Stomach (tissue), 9 donors: Measurements from ENCODE around the gene CXCL14. TPM values are rescaled to one million over a fixed set of nuclear protein-coding genes. Genes with fewer than 3 reads are reported as not detected.

Source experiments
- DNase-seq, 2 donors: peaks; one replicate each; pipeline versions ENCODE4 v3.0.0 to v3.0.0-alpha.2; 2013 to 2019
- H3K27ac ChIP-seq, 5 donors: fragments of 200-600 bp in 4 of 5; sonication (generic) in 4 of 5; one replicate each; pipeline ENCODE4 v1.5.1; 2013 to 2019; ENCODE audit warnings: mild to moderate bottlenecking in 1 of 5, moderate library complexity in 1 of 5
- H3K27me3 ChIP-seq, 3 donors: fragments of 200-600 bp; sonication (generic); one replicate each; pipeline ENCODE4 v1.5.1; 2017 to 2019; ENCODE audit warnings: mixed run types in 1 of 3
- H3K36me3 ChIP-seq, 4 donors: fragments of 200-600 bp; sonication (generic); 1 replicate in 3 of 4; 2 replicates in 1 of 4; pipeline ENCODE4 v1.5.1; 2016 to 2019
- H3K4me1 ChIP-seq, 4 donors: fragments of 200-600 bp; sonication (generic); one replicate each; pipeline ENCODE4 v1.5.1; 2016 to 2019
- H3K4me3 ChIP-seq, 4 donors: fragments of 200-600 bp; sonication (generic) in 3 of 4; one replicate each; pipeline ENCODE4 v1.5.1; 2016 to 2019; ENCODE audit warnings: mild to moderate bottlenecking in 1 of 4
- H3K9me3 ChIP-seq, 4 donors: fragments of 200-600 bp; sonication (generic); one replicate each; pipeline ENCODE4 v1.5.1; 2016 to 2019
- EP300 ChIP-seq: sonication (generic); formaldehyde crosslinking; IDR thresholded peaks from one replicate; pipeline ENCODE4 v1.6.1; 2017; ENCODE audit warnings: antibody characterized with exemption
- POLR2A ChIP-seq, 4 donors: fragments of 450-650 bp; IDR thresholded peaks; one replicate each; pipeline ENCODE4 v1.6.1; 2016; ENCODE audit warnings: antibody characterized with exemption in 4 of 4, control low read depth in 2 of 4, mild to moderate bottlenecking in 1 of 4, moderate library complexity in 1 of 4
- POLR2AphosphoS5 ChIP-seq, 3 donors: sonication (generic); formaldehyde crosslinking; IDR thresholded peaks; one replicate each; pipeline ENCODE4 v1.6.1; 2016; ENCODE audit warnings: antibody characterized with exemption in 3 of 3
- WGBS, 5 donors: extraction: QIAGEN DNeasy Blood & Tissue Kit in 3 of 5; methylation state at CpG; one replicate each; pipeline versions ENCODE4 v1.1.5 to v1.1.7; 2013 to 2018; 5-methylcytosine and 5-hydroxymethylcytosine counted together
- intact Hi-C: fragments of 100-400 bp; cut with DNase I; formaldehyde crosslinking; loops from one replicate; pipeline ENCODE4 v1.15.1; 2023; ENCODE audit warnings: low total_unique reads
- polyA plus RNA-seq, 3 donors: library from polyadenylated mRNA; stranded (reverse); fragments of 200-250 nt; gene quantifications; one replicate each; pipeline ENCODE4 v1.2.3, GENCODE V29; 2013
- total RNA-seq, 5 donors: library from RNA; depleted of rRNA; stranded (reverse); fragments of >200 nt; gene quantifications; one replicate each; pipeline versions ENCODE4 v1.1.0 to v1.2.3, GENCODE V29; 2014 to 2016
- TF ChIP-seq, protein P1 (sequence below), 7 experiments: fragments of 450-650 bp in 4 of 7; fragments of 200-600 bp in 3 of 7; sonication (generic) in 3 of 7; IDR thresholded peaks; one replicate each; pipeline ENCODE4 v1.5.1; 2016 to 2019; ENCODE audit warnings: antibody characterized with exemption in 7 of 7, control low read depth in 2 of 7, mild to moderate bottlenecking in 1 of 7
- donor health status: healthy with polysubstance abuse.
- donor health status: Bipolar disorder and iron deficiency.
- donor health status: healthy.

CXCL14 gene
- total and polyA plus RNA-seq, 8 donors = 12.7 to 82.0 (median 32.1) TPM; not detected in 2

GRCh38 chr5:135537271-135537670 lies 41.5 kb downstream of the CXCL14 start:
- Histone ChIP-seq H3K27me3 (peaks cover 17 to 100% (median 73%) of the 10 kb centered on the region in 3 donors), H3K9me3 (peaks cover 0 to 7% (median 2%) of the 10 kb centered on the region in 4 donors), H3K27ac (no peak overlapping the region), H3K4me1 (peaks cover 6 to 27% (median 19%) of the 10 kb centered on the region in 4 donors), H3K4me3 (no peak overlapping the region), H3K36me3 (no peaks in the 10 kb centered on the region)
- DNase-seq = no peak
- TF ChIP-seq POLR2A (IDR thresholded peaks at IDR 0.05) = no peak
- TF ChIP-seq POLR2AphosphoS5 (IDR thresholded peaks at IDR 0.05) = no peak
- TF ChIP-seq EP300 = no peak
- TF ChIP-seq, protein P1, sequence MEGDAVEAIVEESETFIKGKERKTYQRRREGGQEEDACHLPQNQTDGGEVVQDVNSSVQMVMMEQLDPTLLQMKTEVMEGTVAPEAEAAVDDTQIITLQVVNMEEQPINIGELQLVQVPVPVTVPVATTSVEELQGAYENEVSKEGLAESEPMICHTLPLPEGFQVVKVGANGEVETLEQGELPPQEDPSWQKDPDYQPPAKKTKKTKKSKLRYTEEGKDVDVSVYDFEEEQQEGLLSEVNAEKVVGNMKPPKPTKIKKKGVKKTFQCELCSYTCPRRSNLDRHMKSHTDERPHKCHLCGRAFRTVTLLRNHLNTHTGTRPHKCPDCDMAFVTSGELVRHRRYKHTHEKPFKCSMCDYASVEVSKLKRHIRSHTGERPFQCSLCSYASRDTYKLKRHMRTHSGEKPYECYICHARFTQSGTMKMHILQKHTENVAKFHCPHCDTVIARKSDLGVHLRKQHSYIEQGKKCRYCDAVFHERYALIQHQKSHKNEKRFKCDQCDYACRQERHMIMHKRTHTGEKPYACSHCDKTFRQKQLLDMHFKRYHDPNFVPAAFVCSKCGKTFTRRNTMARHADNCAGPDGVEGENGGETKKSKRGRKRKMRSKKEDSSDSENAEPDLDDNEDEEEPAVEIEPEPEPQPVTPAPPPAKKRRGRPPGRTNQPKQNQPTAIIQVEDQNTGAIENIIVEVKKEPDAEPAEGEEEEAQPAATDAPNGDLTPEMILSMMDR (IDR thresholded peaks at IDR 0.05) = no peak
- WGBS, 5 donors = 53 to 75% (median 59%) methylated on average over 5 to 7 of the region's 7 CpGs
- intact Hi-C loops = no loop called here

DNA sequence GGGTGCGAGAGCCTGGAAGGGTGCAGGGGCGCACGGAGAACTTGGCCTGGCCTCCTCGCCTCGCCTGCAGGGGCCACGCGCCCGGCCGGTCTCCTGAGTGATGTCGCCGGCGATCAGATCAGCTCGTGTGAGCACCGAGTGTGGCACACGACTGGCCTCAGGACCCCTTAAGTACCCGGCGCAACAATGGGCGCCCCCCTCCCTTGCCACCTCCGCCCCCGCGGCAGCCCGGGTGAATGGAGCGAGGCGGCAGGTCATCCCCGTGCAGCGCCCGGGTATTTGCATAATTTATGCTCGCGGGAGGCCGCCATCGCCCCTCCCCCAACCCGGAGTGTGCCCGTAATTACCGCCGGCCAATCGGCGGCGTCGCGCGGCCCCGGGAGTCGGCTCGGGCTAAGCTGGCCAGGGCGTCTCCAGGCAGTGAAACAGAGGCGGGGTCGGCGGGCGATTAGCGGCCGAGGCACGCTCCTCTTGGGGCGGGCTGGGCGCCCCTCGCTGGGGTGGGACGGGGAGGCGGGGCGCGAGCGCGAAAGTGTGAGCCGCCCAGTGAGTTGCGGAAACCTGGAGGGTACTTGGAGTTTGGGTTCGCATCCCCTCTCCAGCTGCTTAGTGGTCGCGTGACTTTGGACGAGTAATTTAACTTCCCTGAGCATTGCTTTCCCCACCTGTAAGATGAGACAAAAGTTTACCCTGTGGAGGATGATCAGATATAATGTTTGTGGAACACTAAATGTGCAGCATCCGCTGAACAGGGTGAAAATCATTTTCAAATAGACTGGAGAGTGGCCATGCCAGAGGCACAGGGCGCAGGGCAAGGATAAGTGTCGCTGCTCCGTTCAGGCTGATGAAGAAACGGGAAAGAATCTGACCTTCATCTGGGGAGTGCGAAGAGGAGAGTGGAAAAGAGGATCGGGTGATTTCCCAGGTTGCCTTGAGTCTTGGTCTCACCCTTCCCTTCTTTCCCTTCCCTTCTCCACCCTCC lies 42.7 kb downstream of the CXCL14 start, which contains the start of gene NEUROG1:
Gene NEUROG1 (minus strand): TSS at position 145 of the 982 bp plus-strand sequence. CDS start 274 bp downstream, outside the sequence.
- peak in 1 of 2 donors; percentile 38 for DNase-seq

GRCh38 chr5:135535420-135535819 lies 43.4 kb downstream of the CXCL14 start:
- no peak for TF ChIP-seq POLR2A (IDR thresholded peaks at IDR 0.05)
- TF ChIP-seq EP300 = no peak
- TF ChIP-seq, protein P1 (IDR thresholded peaks at IDR 0.05) = no peak
- TF ChIP-seq POLR2AphosphoS5 (IDR thresholded peaks at IDR 0.05) = no peak
- DNase-seq = peak in 1 of 2 donors; percentile 23
- peaks cover 0 to 7% (median 2%) of the 10 kb centered on the region in 4 donors for H3K9me3 ChIP-seq
- no peaks in the 10 kb centered on the region for H3K36me3 ChIP-seq
- H3K4me1 ChIP-seq = peaks cover 6 to 27% (median 19%) of the 10 kb centered on the region in 4 donors
- intact Hi-C loops = no loop called here
- WGBS, 5 donors = 0 to 9% (median 3%) methylated on average over 1 to 44 of the region's 44 CpGs
- no peak overlapping the region for H3K27ac ChIP-seq
- peak overlapping the region in 3 of 4 donors; percentile 10 to 41 (median 24) for H3K4me3 ChIP-seq
- peaks cover 17 to 100% (median 86%) of the 10 kb centered on the region in 3 donors for H3K27me3 ChIP-seq

More for the DNA sequence above, 42.7 kb downstream of the CXCL14 start, which contains the start of gene NEUROG1:
- Histone ChIP-seq H3K36me3 (no peaks in the 10 kb centered on the region), H3K27me3 (peaks cover 17 to 100% (median 79%) of the 10 kb centered on the region in 3 donors), H3K27ac (no peak within 1 kb of the TSS), H3K4me1 (peaks cover 6 to 27% (median 19%) of the 10 kb centered on the region in 4 donors), H3K4me3 (peak within 1 kb of the TSS in 3 of 4 donors; percentile 10 to 41 (median 24)), H3K9me3 (peaks cover 0 to 7% (median 2%) of the 10 kb centered on the region in 4 donors)
- WGBS, 5 donors = 2 to 7% (median 4%) methylated on average over 11 to 74 of the region's 74 CpGs
- no peak for TF ChIP-seq POLR2AphosphoS5 (IDR thresholded peaks at IDR 0.05)
- TF ChIP-seq EP300 = no peak
- TF ChIP-seq, protein P1 (IDR thresholded peaks at IDR 0.05) = no peak
- TF ChIP-seq POLR2A (IDR thresholded peaks at IDR 0.05) = no peak
- intact Hi-C loops = no loop called here
